Caco-2 (cell line): ENCODE data around the gene CCNG1. TPM values are rescaled to one million over a fixed set of nuclear protein-coding genes. Genes with fewer than 3 reads are reported as not detected.

ENCODE experiments used
- BruUV-seq: library from RNA; stranded (reverse); fragments of 400-500 nt; replicated peaks from 2 replicates; lab custom pipeline; 2021; lab: Mats Ljungman, UMichigan
- CTCF ChIA-PET: fragments of 300-600 bp; sonication (Branson Sonifier 250); formaldehyde crosslinking; loops from one replicate; lab custom pipeline; 2022; ENCODE audit warnings: antibody characterized with exemption; lab: Charles Lee
- POLR2A ChIA-PET: fragments of 300-600 bp; sonication (Branson Sonifier 250); formaldehyde crosslinking; loops from one replicate; lab custom pipeline; 2022; ENCODE audit warnings: antibody characterized with exemption; lab: Charles Lee
- DNase-seq, 2 experiments: peaks; one replicate each; pipeline versions ENCODE4 v3.0.0 to v3.0.0-alpha.2; 2020 to 2022
- H3K27me3 ChIP-seq: replicated peaks from 2 replicates; pipeline ENCODE4 v1.6.0; 2011; ENCODE audit warnings: low read length; ENCODE audit not compliant: control insufficient read depth, insufficient read depth
- H3K36me3 ChIP-seq: 2 replicates; pipeline ENCODE4 v1.5.1; 2011; ENCODE audit warnings: low read length; ENCODE audit not compliant: control insufficient read depth, insufficient read depth
- H3K4me1 ChIP-seq: fragments of 250-450 bp; sonication (Bioruptor Pico); 2 replicates; pipeline ENCODE4 v1.5.1; 2020; ENCODE audit warnings: mild to moderate bottlenecking
- H3K4me3 ChIP-seq: 2 replicates; pipeline ENCODE4 v1.5.1; 2011; ENCODE audit warnings: low read depth, mild to moderate bottlenecking, control low read depth, low read length
- H3K9me3 ChIP-seq: fragments of 250-450 bp; sonication (Bioruptor Pico); 2 replicates; pipeline ENCODE4 v1.5.1; 2020; ENCODE audit warnings: mild to moderate bottlenecking, moderate library complexity
- H3K27ac Mint-ChIP-seq: one replicate; pipeline ENCODE4 v1.8.0; 2022; ENCODE audit warnings: mixed read lengths; ENCODE audit not compliant: unreplicated experiment
- H3K27me3 Mint-ChIP-seq: one replicate; pipeline ENCODE4 v1.8.0; 2022; ENCODE audit warnings: mixed read lengths; ENCODE audit not compliant: insufficient read depth, unreplicated experiment
- H3K36me3 Mint-ChIP-seq: one replicate; pipeline ENCODE4 v1.8.0; 2022; ENCODE audit warnings: mild to moderate bottlenecking, mixed read lengths; ENCODE audit not compliant: insufficient read depth, unreplicated experiment
- H3K4me1 Mint-ChIP-seq: one replicate; pipeline ENCODE4 v1.8.0; 2022; ENCODE audit warnings: low read depth, mixed read lengths; ENCODE audit not compliant: unreplicated experiment
- H3K4me3 Mint-ChIP-seq: one replicate; pipeline ENCODE4 v1.8.0; 2022; ENCODE audit warnings: mild to moderate bottlenecking, moderate library complexity, mixed read lengths; ENCODE audit not compliant: unreplicated experiment
- H3K9me3 Mint-ChIP-seq: one replicate; pipeline ENCODE4 v1.8.0; 2022; ENCODE audit warnings: mixed read lengths; ENCODE audit not compliant: unreplicated experiment
- intact Hi-C: fragments of 100-400 bp; cut with micrococcal nuclease; formaldehyde crosslinking; loops from one replicate; pipeline ENCODE4 v1.10.0; 2022; ENCODE audit not compliant: unreplicated experiment
- total RNA-seq: library from RNA; stranded (reverse); gene quantifications from 2 replicates; pipeline ENCODE4 v1.2.3, GENCODE V29; 2022
- TF ChIP-seq, protein P1 (sequence below), 2 experiments: fragments of 200-600 bp in 1 of 2; IDR thresholded peaks; 1 replicate in 1 of 2; 2 replicates in 1 of 2; pipeline versions ENCODE4 v1.5.1 to v1.8.0; 2011 to 2022; ENCODE audit warnings: antibody characterized with exemption in 1 of 2, control low read depth in 1 of 2, inconsistent platforms in 1 of 2, low read depth in 1 of 2, low read length in 1 of 2, mild to moderate bottlenecking in 1 of 2, moderate library complexity in 1 of 2; ENCODE audit not compliant: insufficient read depth in 1 of 2, severe bottlenecking in 1 of 2, unreplicated experiment in 1 of 2

The CCNG1 gene
- total RNA-seq, 1 experiment from 2014 or later: 181 TPM

DNA sequence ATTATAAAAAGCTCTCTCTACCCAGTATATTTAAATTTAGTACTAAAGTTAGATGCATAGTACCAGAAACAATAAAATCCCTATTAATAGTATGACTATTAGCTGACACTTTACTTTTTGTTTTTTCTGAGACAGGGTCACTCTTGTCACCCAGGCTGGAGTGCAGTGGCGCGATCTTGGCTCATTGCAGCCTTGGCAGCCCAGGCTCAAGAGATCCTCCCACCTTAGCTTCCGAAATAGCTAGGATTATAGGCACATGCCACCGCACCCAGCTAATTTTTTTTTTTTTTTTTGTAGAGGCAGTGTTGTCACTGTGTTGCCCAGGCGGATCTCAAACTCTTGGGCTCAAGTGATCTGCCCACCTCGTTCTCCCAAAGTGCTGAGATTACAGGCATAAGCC, 8.0 kb downstream of the CCNG1 start:
- peaks cover 74% of the 10 kb centered on the region for H3K36me3 Mint-ChIP-seq
- Histone ChIP-seq H3K4me1 (no peaks in the 10 kb centered on the region), H3K4me3 (no peak overlapping the region), H3K27me3 (no peaks in the 10 kb centered on the region), H3K9me3 (no peaks in the 10 kb centered on the region), H3K36me3 (no peaks in the 10 kb centered on the region; the same call in 1 of the 2 replicates)
- H3K27me3 Mint-ChIP-seq: no peaks in the 10 kb centered on the region
- intact Hi-C loops: no loop called here
- TF ChIP-seq, protein P1, sequence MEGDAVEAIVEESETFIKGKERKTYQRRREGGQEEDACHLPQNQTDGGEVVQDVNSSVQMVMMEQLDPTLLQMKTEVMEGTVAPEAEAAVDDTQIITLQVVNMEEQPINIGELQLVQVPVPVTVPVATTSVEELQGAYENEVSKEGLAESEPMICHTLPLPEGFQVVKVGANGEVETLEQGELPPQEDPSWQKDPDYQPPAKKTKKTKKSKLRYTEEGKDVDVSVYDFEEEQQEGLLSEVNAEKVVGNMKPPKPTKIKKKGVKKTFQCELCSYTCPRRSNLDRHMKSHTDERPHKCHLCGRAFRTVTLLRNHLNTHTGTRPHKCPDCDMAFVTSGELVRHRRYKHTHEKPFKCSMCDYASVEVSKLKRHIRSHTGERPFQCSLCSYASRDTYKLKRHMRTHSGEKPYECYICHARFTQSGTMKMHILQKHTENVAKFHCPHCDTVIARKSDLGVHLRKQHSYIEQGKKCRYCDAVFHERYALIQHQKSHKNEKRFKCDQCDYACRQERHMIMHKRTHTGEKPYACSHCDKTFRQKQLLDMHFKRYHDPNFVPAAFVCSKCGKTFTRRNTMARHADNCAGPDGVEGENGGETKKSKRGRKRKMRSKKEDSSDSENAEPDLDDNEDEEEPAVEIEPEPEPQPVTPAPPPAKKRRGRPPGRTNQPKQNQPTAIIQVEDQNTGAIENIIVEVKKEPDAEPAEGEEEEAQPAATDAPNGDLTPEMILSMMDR (IDR thresholded peaks at IDR 0.05; ENCODE audit: insufficient read depth in 1 of 2, low read depth in 1 of 2, low read length in 1 of 2, severe bottlenecking in 1 of 2, unreplicated experiment in 1 of 2): no peak
- no TSS peak for BruUV-seq
- no peak overlapping the region for H3K27ac Mint-ChIP-seq
- ChIA-PET POLR2A (no interaction called here), CTCF (no interaction called here)
- DNase-seq: no peak
- no peaks in the 10 kb centered on the region for H3K9me3 Mint-ChIP-seq
- no peak overlapping the region for H3K4me3 Mint-ChIP-seq
- H3K4me1 Mint-ChIP-seq: no peaks in the 10 kb centered on the region

DNA sequence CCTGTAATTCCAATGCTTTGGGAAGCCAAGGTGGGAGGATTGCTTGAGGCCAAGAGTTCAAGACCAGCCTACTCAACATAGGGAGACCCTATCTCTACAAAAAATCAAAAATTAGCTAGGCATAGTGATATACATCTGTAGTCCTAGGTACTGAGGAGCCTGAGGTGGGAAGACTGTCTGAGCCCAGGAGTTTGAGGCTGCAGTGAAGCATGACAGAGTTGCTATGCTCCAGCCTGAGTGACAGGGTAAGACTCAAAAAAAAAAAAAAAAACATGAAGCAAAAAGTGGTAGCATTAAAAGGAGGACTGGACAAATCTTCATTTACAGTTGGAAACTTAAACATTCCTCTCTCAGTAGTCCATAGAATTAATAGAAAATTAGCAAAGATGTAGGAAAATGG, 9.8 kb downstream of the CCNG1 start:
- no TSS peak for BruUV-seq
- Histone ChIP-seq H3K9me3 (no peaks in the 10 kb centered on the region), H3K27me3 (no peaks in the 10 kb centered on the region), H3K36me3 (no peaks in the 10 kb centered on the region; the same call in 1 of the 2 replicates), H3K4me3 (no peak overlapping the region), H3K4me1 (no peaks in the 10 kb centered on the region)
- no peak overlapping the region for H3K27ac Mint-ChIP-seq
- no peaks in the 10 kb centered on the region for H3K4me1 Mint-ChIP-seq
- DNase-seq: no peak
- TF ChIP-seq, protein P1 (IDR thresholded peaks at IDR 0.05; ENCODE audit: insufficient read depth in 1 of 2, low read depth in 1 of 2, low read length in 1 of 2, severe bottlenecking in 1 of 2, unreplicated experiment in 1 of 2): no peak
- intact Hi-C loops: no loop called here
- CTCF ChIA-PET: no interaction called here
- H3K4me3 Mint-ChIP-seq: no peak overlapping the region
- H3K9me3 Mint-ChIP-seq: no peaks in the 10 kb centered on the region
- POLR2A ChIA-PET: no interaction called here
- peaks cover 79% of the 10 kb centered on the region for H3K36me3 Mint-ChIP-seq
- no peaks in the 10 kb centered on the region for H3K27me3 Mint-ChIP-seq

DNA sequence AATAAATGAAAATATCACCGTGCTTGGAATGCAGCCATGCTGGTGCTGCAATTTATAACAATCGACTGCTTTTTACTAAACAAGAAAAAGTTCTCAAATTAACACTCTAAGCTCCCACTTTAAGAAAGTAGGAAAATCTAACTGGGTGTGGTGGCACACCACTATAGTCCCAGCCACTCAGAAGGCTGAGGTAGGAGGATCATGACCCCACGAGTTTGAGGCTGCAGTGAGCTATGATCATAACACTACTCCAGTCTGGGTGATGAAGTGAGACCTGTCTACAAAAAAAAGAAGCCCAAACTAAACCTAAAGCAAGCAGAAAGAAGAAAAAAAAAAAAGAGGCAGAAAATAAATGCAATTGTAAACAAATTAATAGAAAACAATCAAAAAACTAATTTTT, 10.5 kb downstream of the CCNG1 start:
- H3K9me3 Mint-ChIP-seq: no peaks in the 10 kb centered on the region
- TF ChIP-seq, protein P1 (IDR thresholded peaks at IDR 0.05; ENCODE audit: insufficient read depth in 1 of 2, low read depth in 1 of 2, low read length in 1 of 2, severe bottlenecking in 1 of 2, unreplicated experiment in 1 of 2): no peak
- no peaks in the 10 kb centered on the region for H3K27me3 Mint-ChIP-seq
- H3K36me3 Mint-ChIP-seq: peaks cover 78% of the 10 kb centered on the region
- no peak for DNase-seq
- intact Hi-C loops: no loop called here
- Histone ChIP-seq H3K9me3 (no peaks in the 10 kb centered on the region), H3K4me3 (no peak overlapping the region), H3K27me3 (no peaks in the 10 kb centered on the region), H3K36me3 (no peaks in the 10 kb centered on the region; the same call in 1 of the 2 replicates), H3K4me1 (no peaks in the 10 kb centered on the region)
- no peak overlapping the region for H3K4me3 Mint-ChIP-seq
- ChIA-PET CTCF (no interaction called here), POLR2A (no interaction called here)
- H3K4me1 Mint-ChIP-seq: no peaks in the 10 kb centered on the region
- no TSS peak for BruUV-seq
- no peak overlapping the region for H3K27ac Mint-ChIP-seq
